ENCODE results near the gene RPS6KA2.
"Not testable (repeated sequence)": the region's sequence is repeated elsewhere in the genome, so short reads cannot be mapped to it uniquely, and the experiment has no call there.

Gene RPS6KA2

GRCh38 chr6:166400649-166401250 lies 226.3 kb downstream of the RPS6KA2 start:
- DNase-seq, result peak; percentile 67

GRCh38 chr6:166400181-166400580 lies 226.9 kb downstream of the RPS6KA2 start:
- DNase-seq, result no peak
- Histone ChIP-seq H3K4me3 (ENCODE audit: low read depth, low read length) (no peak overlapping the region), H3K27ac (no peak overlapping the region), H3K27me3 (replicated peaks) (no peaks in the 10 kb centered on the region), H3K36me3 (replicated peaks) (no peaks in the 10 kb centered on the region)
- no peak for TF ChIP-seq CTCF (IDR thresholded peaks at IDR 0.05; ENCODE audit: low read depth, low read length, missing control alignments)
- in situ Hi-C loops (cut with HindIII; ENCODE audit: low pct_ligation_motif_present, low sequenced_read_pairs), result no loop called here

More at GRCh38 chr6:166400649-166401250, 226.3 kb downstream of the RPS6KA2 start:
- H3K27ac ChIP-seq; H3K27me3 ChIP-seq (replicated peaks); H3K36me3 ChIP-seq (replicated peaks); in situ Hi-C loops (cut with HindIII; ENCODE audit: low pct_ligation_motif_present, low sequenced_read_pairs); H3K4me3 ChIP-seq (ENCODE audit: low read depth, low read length): not testable (repeated sequence)
- peak; percentile 80 for TF ChIP-seq CTCF (IDR thresholded peaks at IDR 0.05; ENCODE audit: low read depth, low read length, missing control alignments)

GRCh38 chr6:166398348-166398747 lies 228.7 kb downstream of the RPS6KA2 start:
- DNase-seq, result no peak
- H3K36me3 ChIP-seq (replicated peaks), result no peaks in the 10 kb centered on the region
- TF ChIP-seq CTCF (IDR thresholded peaks at IDR 0.05; ENCODE audit: low read depth, low read length, missing control alignments), result no peak
- no peak overlapping the region for H3K4me3 ChIP-seq (ENCODE audit: low read depth, low read length)
- in situ Hi-C loops (cut with HindIII; ENCODE audit: low pct_ligation_motif_present, low sequenced_read_pairs), result loop anchor here (25.0 kb wide), 1 partner anchor 111 kb away; no protein-coding TSS in a partner anchor
- H3K27me3 ChIP-seq (replicated peaks), result no peaks in the 10 kb centered on the region
- no peak overlapping the region for H3K27ac ChIP-seq

- no peak for DNase-seq
- Histone ChIP-seq H3K27me3 (replicated peaks) (no peaks in the 10 kb centered on the region), H3K36me3 (replicated peaks) (no peaks in the 10 kb centered on the region), H3K4me3 (ENCODE audit: low read depth, low read length) (no peak overlapping the region), H3K27ac (no peak overlapping the region)
- TF ChIP-seq CTCF (IDR thresholded peaks at IDR 0.05; ENCODE audit: low read depth, low read length, missing control alignments), result no peak
- in situ Hi-C loops (cut with HindIII; ENCODE audit: low pct_ligation_motif_present, low sequenced_read_pairs), result loop anchor here (25.0 kb wide), 1 partner anchor 111 kb away; no protein-coding TSS in a partner anchor
Measured at GRCh38 chr6:166397849-166398248, 229.2 kb downstream of the RPS6KA2 start.

GRCh38 chr6:166395778-166396177 lies 231.3 kb downstream of the RPS6KA2 start:
- Histone ChIP-seq H3K36me3 (replicated peaks) (no peaks in the 10 kb centered on the region), H3K27me3 (replicated peaks) (no peaks in the 10 kb centered on the region), H3K27ac (no peak overlapping the region), H3K4me3 (ENCODE audit: low read depth, low read length) (no peak overlapping the region)
- no peak for DNase-seq
- in situ Hi-C loops (cut with HindIII; ENCODE audit: low pct_ligation_motif_present, low sequenced_read_pairs), result loop anchor here (25.0 kb wide), 1 partner anchor 108 kb away; no protein-coding TSS in a partner anchor
- no peak for TF ChIP-seq CTCF (IDR thresholded peaks at IDR 0.05; ENCODE audit: low read depth, low read length, missing control alignments)

GRCh38 chr6:166395351-166395750 lies 231.7 kb downstream of the RPS6KA2 start:
- no peak for TF ChIP-seq CTCF (IDR thresholded peaks at IDR 0.05; ENCODE audit: low read depth, low read length, missing control alignments)
- in situ Hi-C loops (cut with HindIII; ENCODE audit: low pct_ligation_motif_present, low sequenced_read_pairs), result loop anchor here (25.0 kb wide), 1 partner anchor 108 kb away; no protein-coding TSS in a partner anchor
- Histone ChIP-seq H3K27me3 (replicated peaks) (no peaks in the 10 kb centered on the region), H3K36me3 (replicated peaks) (no peaks in the 10 kb centered on the region), H3K27ac (no peak overlapping the region), H3K4me3 (ENCODE audit: low read depth, low read length) (no peak overlapping the region)
- DNase-seq, result no peak

Data from brain microvascular endothelial cell (primary cell).